Skeletal muscle satellite cell (primary cell): ENCODE results near the gene DOLPP1.

ENCODE experiments used
- H3K27me3 ChIP-seq: 2 replicates; pipeline ENCODE4 v1.7.0; 2013; ENCODE audit warnings: low read length; ENCODE audit not compliant: control insufficient read depth, insufficient read depth
- H3K36me3 ChIP-seq: 2 replicates; pipeline ENCODE4 v1.7.0; 2013; ENCODE audit warnings: mild to moderate bottlenecking, control low read depth, low read length; ENCODE audit not compliant: insufficient read depth
- H3K4me1 ChIP-seq: 2 replicates; pipeline ENCODE4 v1.7.0; 2013; ENCODE audit warnings: low read length; ENCODE audit not compliant: control insufficient read depth, insufficient read depth
- H3K4me2 ChIP-seq: 2 replicates; pipeline ENCODE4 v1.7.0; 2013; ENCODE audit warnings: mild to moderate bottlenecking, low read length
- H3K4me3 ChIP-seq: 2 replicates; pipeline ENCODE4 v1.7.0; 2013; ENCODE audit warnings: low read length
- H3K9ac ChIP-seq: 2 replicates; pipeline ENCODE4 v1.7.0; 2013; ENCODE audit warnings: mild to moderate bottlenecking, low read depth, low read length, moderate library complexity
- H3K9me3 ChIP-seq: replicated peaks from 2 replicates; pipeline ENCODE4 v1.7.0; 2013; ENCODE audit warnings: mild to moderate bottlenecking, control low read depth, low read length

The DOLPP1 gene

DNA sequence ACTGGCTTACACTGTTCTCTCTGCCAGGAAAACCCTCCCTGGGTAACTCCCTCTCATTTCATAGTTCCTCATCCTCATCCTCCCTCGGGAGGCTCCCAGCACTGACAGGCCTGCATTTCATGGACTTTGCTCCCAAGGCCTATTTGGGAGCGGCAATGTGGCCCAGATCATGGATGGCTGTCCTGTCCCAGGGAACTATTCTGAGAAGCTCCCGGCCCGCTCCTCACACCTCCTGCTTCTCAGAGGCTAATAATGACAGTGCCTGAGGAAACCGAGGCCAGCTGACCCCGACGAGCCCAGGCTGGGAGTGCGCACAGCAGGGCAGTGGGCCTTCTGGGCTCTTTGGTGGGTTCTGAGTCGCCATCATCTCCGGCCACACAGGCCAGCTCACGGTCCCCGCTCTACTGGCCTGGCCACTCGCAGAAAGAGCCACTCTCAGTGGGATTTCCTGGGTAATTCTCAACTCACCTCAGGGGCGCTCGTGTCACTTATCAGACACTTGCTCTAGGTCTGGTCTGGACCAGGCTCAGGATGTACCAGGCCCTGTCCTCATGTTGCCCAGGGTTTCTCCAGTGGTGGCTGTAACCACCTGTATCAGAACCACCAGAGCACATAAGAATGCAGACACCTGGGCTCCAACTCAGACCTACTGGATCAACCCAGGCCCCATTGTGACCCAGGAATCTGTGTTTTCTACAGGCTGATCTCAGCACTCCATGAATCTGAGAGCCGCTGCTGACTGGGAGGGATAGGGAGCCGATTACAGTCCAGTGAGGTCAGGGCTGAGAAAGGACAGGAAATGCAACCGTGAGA is 2.0 kb upstream of the DOLPP1 start:
- H3K4me3 ChIP-seq, result no peak overlapping the region
- no peak overlapping the region for H3K9ac ChIP-seq
- no peaks in the 10 kb centered on the region for H3K36me3 ChIP-seq
- H3K27me3 ChIP-seq, result no peaks in the 10 kb centered on the region
- no peak overlapping the region for H3K4me2 ChIP-seq
- peaks cover 16% of the 10 kb centered on the region for H3K4me1 ChIP-seq
- H3K9me3 ChIP-seq, result no peaks in the 10 kb centered on the region

DNA sequence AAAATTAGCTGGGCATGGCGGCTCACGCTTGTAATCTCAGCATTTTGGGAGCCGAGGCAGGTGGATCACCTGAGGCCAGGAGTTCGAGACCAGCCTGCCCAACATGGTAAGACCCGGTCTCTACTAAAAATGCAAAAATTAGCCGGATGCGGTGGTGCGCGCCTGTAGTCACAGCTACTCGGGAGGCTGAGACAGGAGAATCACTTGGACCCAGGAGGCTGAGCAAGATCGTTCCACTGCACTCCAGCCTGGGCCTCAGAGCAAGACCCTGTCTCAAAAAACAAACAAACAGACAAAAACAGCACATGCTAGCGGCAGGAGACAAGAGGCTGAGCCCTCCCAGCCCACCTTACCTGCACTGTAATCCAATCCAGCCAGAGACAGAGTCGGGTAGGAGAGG is 1.1 kb upstream of the DOLPP1 start:
- Histone ChIP-seq H3K4me3 (peak overlapping the region; percentile 82), H3K4me2 (peak overlapping the region; percentile 97), H3K9me3 (no peaks in the 10 kb centered on the region), H3K9ac (no peak overlapping the region), H3K36me3 (no peaks in the 10 kb centered on the region), H3K27me3 (no peaks in the 10 kb centered on the region), H3K4me1 (peaks cover 16% of the 10 kb centered on the region)

DNA sequence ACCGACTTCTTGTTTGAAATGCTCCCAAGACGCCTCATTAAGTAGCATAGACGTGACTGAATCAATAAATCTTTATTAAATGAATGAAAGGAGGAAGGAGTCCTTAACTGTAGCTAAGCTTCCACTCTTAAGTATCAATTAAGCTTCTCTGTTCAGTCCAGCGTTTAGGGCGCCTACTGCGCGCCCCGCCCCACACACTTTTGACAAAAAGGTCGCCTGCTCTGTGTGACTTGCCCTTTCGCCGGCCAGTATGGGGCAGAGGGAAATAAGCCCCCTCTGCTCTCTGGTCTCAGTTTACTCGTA is 662 bp upstream of the DOLPP1 start:
- Histone ChIP-seq H3K9me3 (no peaks in the 10 kb centered on the region), H3K9ac (peak overlapping the region; percentile 56), H3K4me3 (peak overlapping the region; percentile 82), H3K36me3 (peaks cover 2% of the 10 kb centered on the region), H3K27me3 (no peaks in the 10 kb centered on the region), H3K4me1 (peaks cover 16% of the 10 kb centered on the region), H3K4me2 (peak overlapping the region; percentile 97)

DNA sequence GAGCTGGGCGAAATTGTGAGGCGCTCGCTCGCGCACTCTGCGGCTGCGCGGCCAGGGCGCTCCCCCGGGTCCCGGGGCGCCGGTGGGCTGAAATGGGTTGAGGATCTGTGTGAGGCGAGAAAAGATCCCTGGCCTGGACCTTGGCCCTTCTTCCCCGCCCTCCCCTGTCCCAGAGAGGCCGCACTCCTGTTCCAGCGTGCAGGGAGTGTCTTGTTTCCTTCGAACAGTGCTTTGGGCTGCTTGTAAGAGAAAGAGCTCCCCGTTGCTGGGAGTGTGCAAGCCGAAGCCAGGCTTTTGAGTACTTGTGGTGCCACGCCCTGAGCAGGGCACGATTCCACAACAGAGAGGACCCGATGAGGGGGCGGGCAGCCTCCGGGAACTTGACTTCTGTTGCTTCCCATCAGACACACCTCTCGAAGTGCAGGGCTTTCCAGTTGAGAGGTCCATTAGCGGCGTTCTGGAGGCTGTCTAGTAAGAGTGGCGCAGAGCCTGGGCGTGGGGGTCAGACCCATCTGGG is 535 bp downstream of the DOLPP1 start:
- peaks cover 16% of the 10 kb centered on the region for H3K4me1 ChIP-seq
- H3K27me3 ChIP-seq, result no peaks in the 10 kb centered on the region
- H3K4me3 ChIP-seq, result peak overlapping the region; percentile 85
- H3K9ac ChIP-seq, result peak overlapping the region; percentile 85
- peak overlapping the region; percentile 97 for H3K4me2 ChIP-seq
- H3K9me3 ChIP-seq, result no peaks in the 10 kb centered on the region
- peaks cover 14% of the 10 kb centered on the region for H3K36me3 ChIP-seq

DNA sequence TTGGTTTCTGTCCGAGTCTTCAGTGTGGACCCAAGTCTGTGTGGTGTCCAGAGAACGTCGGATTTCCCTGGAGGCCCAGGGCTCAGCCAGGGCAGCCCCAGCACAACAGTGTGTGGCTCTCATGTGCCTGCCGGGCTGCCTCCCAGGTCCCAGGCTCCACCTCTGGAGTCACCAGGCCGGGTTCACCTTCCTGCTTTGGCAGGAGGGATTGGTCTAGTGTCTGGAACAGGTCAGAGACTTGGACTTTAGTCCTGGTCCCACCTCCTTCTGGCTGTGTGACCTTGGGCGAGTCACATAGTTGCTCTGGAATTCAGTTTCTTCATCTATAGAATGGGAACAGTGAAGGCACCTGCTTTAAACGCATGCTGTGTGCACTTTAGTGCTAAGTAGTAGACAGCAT is 3.2 kb downstream of the DOLPP1 start:
- H3K9ac ChIP-seq, result no peak overlapping the region

DNA sequence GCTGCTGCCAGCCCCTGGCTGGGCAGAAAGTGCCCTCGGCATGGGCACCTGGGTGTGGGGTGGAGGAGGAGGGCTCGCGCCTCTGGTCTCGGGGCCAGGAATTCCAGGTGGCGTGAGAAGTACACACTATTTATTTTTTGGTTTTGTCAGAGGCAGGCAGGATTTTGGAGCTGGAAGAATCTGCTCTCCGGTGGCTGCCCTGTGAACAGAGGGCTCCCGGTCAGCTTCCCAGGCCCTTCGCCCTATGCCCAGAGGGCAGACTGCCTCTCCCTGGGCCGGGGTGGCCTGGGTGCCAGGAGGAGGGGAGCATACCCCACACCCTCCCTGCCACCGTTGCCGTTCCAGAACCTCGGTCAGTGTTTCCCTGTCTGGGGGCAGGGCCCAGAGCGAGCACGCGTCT is 8.3 kb downstream of the DOLPP1 start:
- H3K9me3 ChIP-seq, result no peaks in the 10 kb centered on the region
- no peak overlapping the region for H3K4me3 ChIP-seq
- no peak overlapping the region for H3K4me2 ChIP-seq
- no peak overlapping the region for H3K9ac ChIP-seq
- H3K27me3 ChIP-seq, result no peaks in the 10 kb centered on the region
- no peaks in the 10 kb centered on the region for H3K4me1 ChIP-seq
- H3K36me3 ChIP-seq, result peaks cover 28% of the 10 kb centered on the region

More for the DNA sequence above, 3.2 kb downstream of the DOLPP1 start:
- no peaks in the 10 kb centered on the region for H3K9me3 ChIP-seq
- H3K4me3 ChIP-seq, result no peak overlapping the region
- H3K4me1 ChIP-seq, result peaks cover 16% of the 10 kb centered on the region
- peaks cover 20% of the 10 kb centered on the region for H3K36me3 ChIP-seq
- H3K27me3 ChIP-seq, result no peaks in the 10 kb centered on the region
- H3K4me2 ChIP-seq, result no peak overlapping the region

DNA sequence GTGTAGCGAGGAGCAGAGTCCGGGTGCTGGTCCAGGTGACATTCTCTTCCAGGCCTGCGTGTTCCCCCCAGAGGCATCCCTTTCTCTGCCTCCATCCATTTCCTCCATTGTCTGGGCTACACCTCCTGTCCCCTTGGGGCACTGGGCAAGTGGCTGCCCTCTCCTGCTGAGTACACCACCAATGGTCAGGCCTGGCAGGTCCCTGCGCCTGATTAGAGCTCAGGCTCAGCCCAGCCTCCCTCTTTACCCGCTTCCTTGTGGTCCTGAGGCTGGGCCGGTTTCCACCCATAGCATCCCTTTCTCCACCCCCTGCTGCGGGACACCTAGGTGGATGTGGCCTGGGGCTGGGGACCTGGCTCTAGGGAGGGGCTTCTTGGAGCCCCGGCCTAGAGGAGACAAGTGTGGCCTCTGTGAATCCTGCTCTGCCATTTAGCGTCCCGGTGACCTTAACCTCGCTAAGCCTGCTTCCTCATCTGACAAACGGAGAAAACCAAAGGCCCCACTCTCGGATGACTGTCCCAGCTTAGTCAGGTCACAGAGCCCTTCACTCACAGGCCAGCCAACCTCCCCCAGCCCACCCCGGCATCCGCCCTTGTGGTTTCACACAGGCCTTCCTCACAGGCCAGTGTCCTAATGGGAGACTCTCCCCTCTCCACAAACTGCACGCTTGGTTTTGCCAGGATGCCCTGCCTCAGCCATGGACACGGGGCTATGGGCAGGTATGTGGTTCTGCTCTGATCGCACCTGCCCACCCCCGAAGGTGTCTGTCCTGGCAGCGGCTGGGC is 12.9 kb downstream of the DOLPP1 start:
- Histone ChIP-seq H3K27me3 (no peaks in the 10 kb centered on the region), H3K4me1 (no peaks in the 10 kb centered on the region), H3K4me3 (no peak overlapping the region), H3K4me2 (no peak overlapping the region), H3K9me3 (no peaks in the 10 kb centered on the region), H3K9ac (no peak overlapping the region), H3K36me3 (peaks cover 15% of the 10 kb centered on the region)

DNA sequence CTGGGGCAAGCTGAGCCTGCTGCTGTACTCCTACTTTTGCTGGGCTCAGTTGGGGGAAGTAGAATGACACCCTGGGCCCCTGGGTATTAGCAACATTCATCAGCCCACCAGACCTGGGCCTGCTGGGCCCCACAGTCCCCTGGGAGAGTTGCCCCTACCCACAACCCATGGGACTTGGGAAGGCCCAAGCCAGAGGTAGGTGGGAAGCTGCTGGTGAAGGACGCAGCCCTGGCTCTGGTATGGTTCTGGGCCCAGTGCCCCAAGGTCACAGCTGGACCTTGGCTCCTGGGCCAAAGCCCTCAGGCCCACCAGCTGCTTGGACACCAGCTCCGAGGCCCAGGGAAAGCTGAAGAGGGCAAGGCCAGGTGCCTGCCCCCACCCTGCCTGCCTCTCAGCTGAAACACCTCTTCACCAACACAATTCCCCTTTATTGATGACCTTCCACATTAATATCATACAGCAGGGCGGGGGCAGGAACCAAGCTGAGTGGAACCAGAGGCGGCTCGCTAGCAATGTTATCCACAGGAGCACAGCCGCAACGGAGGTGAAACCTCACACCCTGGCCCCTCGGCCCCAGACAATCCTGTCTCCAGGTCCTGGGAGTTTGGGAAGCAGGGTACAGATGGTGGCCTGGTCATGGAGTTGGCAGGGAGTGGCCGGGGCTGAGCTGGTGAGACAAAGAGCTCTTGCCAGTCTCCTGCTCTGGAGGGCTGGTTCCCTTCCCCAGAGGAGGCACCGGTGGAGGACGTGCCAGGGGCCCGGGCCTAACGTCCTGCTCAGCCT is 13.7 kb downstream of the DOLPP1 start:
- no peaks in the 10 kb centered on the region for H3K27me3 ChIP-seq
- H3K9ac ChIP-seq, result no peak overlapping the region
- H3K9me3 ChIP-seq, result no peaks in the 10 kb centered on the region
- H3K4me1 ChIP-seq, result no peaks in the 10 kb centered on the region
- H3K36me3 ChIP-seq, result peaks cover 11% of the 10 kb centered on the region
- H3K4me3 ChIP-seq, result no peak overlapping the region
- H3K4me2 ChIP-seq, result no peak overlapping the region

DNA sequence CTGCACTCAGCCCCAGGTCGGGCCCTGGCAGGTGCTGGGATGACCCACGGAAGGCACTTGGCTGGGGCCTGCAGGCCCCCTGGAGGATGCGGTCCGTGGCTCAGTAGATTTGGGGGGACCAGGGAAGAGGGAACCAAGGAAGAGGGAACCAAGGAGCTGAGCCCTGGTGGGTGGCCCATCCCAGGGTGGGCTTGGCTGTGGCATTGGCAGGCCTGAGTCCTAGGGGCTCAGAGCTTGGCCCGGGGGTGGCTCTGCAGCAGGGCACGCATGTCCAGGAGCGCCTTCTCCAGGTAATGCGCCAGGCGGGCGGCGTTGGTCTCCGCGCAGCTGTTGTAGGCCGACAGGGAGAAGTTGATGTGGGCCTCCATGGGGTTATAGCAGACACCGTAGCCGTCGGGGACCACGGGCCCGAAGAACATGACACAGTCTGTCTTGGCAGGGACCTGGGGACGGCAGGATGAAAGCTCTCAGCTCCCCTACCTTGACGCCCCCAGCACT is 14.3 kb downstream of the DOLPP1 start:
- H3K4me1 ChIP-seq, result no peaks in the 10 kb centered on the region
- no peak overlapping the region for H3K4me3 ChIP-seq
- no peak overlapping the region for H3K4me2 ChIP-seq
- H3K36me3 ChIP-seq, result peaks cover 7% of the 10 kb centered on the region
- H3K9ac ChIP-seq, result no peak overlapping the region
- no peaks in the 10 kb centered on the region for H3K9me3 ChIP-seq
- no peaks in the 10 kb centered on the region for H3K27me3 ChIP-seq

DNA sequence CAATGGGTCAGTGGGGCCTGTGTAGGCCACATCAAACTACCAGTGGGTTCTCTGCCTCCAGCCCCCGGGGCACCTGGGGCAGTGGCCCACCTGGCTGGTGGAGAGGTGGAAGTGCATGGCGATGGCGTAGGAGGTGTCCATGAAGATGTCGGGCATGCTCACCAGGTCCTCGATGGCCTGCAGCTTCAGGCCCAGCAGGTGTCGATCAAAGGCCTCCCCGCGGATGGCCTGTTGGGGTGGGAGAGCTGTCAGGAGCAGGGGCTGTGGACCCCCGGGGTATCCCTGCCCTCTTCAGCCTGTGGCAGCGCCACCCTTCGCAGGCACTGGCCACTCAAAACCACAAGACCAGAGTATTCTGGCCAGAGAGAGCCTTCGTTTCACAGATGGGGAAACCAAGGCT is 15.0 kb downstream of the DOLPP1 start:
- Histone ChIP-seq H3K4me3 (no peak overlapping the region), H3K4me2 (no peak overlapping the region), H3K9ac (no peak overlapping the region), H3K27me3 (no peaks in the 10 kb centered on the region), H3K36me3 (peaks cover 7% of the 10 kb centered on the region), H3K4me1 (no peaks in the 10 kb centered on the region), H3K9me3 (no peaks in the 10 kb centered on the region)

DNA sequence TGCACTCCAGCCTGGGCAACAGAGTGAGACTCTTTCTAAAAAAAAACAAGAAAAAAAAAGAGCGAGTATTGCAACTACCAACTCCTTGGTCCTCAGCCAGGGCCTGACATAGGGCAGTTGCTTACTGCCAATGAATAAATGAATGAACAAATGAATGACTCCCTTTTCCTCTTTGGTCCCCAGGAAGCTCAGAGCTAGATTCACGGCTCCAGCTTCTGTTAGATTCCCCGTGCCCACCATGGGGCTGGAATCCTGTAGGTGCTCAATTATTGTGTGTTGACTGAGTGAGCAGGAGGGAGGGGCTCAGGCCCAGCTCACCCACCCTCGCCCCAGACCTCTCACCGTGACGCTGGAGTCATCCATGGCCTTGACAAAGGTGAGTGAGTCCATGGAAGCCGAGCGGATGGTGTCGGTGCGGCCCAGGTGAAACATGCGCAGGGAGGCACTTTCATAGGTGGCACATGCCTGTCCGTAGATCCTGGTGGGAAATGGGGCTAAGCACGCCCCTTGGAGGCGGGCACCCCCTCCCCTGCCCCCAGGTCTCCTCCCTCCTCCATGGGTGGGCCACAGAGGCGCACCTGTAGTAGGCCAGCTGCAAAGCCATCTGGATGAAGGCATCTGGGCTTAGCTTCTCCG is 16.9 kb downstream of the DOLPP1 start:
- Histone ChIP-seq H3K4me2 (no peak overlapping the region), H3K9ac (no peak overlapping the region), H3K27me3 (no peaks in the 10 kb centered on the region), H3K4me3 (no peak overlapping the region), H3K9me3 (no peaks in the 10 kb centered on the region), H3K4me1 (no peaks in the 10 kb centered on the region), H3K36me3 (peaks cover 12% of the 10 kb centered on the region)
